Dermis microvascular lymphatic vessel endothelial cell (primary cell): ENCODE measurements around the gene SCAMP3. TPM values are rescaled to one million over a fixed set of nuclear protein-coding genes. Genes with fewer than 3 reads are reported as not detected.

Experiments
- DNase-seq, 2 donors: peaks; one replicate each; pipeline versions ENCODE4 v3.0.0 to v3.0.0-alpha.2; 2010; ENCODE audit warnings: low read depth in 2 of 2
- total RNA-seq: library from RNA; depleted of rRNA; stranded (reverse); fragments of >200 nt; gene quantifications from 2 replicates; pipeline ENCODE4 v1.2.1, GENCODE V29; 2014

Gene SCAMP3
- total RNA-seq, 1 donor from 2014 or later = 24.8 TPM

GRCh38 chr1:155285631-155286044, 23.5 kb upstream of the SCAMP3 start:
- DNase-seq = no peak

- no peak for DNase-seq
Observed at GRCh38 chr1:155285063-155285462, 22.9 kb upstream of the SCAMP3 start.

- DNase-seq = no peak
Observed at GRCh38 chr1:155284476-155284875, 22.3 kb upstream of the SCAMP3 start.

- no peak for DNase-seq
Observed at GRCh38 chr1:155282488-155283091, 20.4 kb upstream of the SCAMP3 start.

- no peak for DNase-seq
Observed at GRCh38 chr1:155279268-155279667, 17.1 kb upstream of the SCAMP3 start.

GRCh38 chr1:155278689-155279160, 16.6 kb upstream of the SCAMP3 start:
- no peak for DNase-seq

- peak in 1 of 2 donors; percentile 49 for DNase-seq
Observed at GRCh38 chr1:155277902-155278688, 15.9 kb upstream of the SCAMP3 start.

- peak; percentile 89 to 97 for DNase-seq
Observed at GRCh38 chr1:155277070-155277901, 15.1 kb upstream of the SCAMP3 start, which contains the start of gene HCN3. TSS of gene HCN3 (plus strand) at chr1:155277463. CDS start at chr1:155277591, 128 bp downstream.

- peak; percentile 78 to 96 for DNase-seq
Observed at GRCh38 chr1:155273343-155274245, 11.4 kb upstream of the SCAMP3 start, which contains the start of gene CLK2. TSS of gene CLK2 (minus strand) at chr1:155273504. CDS start at chr1:155270977, 2,527 bp downstream.

- DNase-seq = peak; percentile 16 to 51
Observed at GRCh38 chr1:155272466-155273342, 10.5 kb upstream of the SCAMP3 start.

- DNase-seq = no peak
Observed at GRCh38 chr1:155269381-155269780, 7.2 kb upstream of the SCAMP3 start.

- DNase-seq = no peak
Observed at GRCh38 chr1:155268630-155269029, 6.5 kb upstream of the SCAMP3 start.

GRCh38 chr1:155267373-155267772, 5.2 kb upstream of the SCAMP3 start:
- DNase-seq = no peak

- no peak for DNase-seq
Observed at GRCh38 chr1:155266553-155266952, 4.4 kb upstream of the SCAMP3 start.

- DNase-seq = no peak
Observed at GRCh38 chr1:155263067-155263466, 907 bp upstream of the SCAMP3 start.

- no peak for DNase-seq
Observed at GRCh38 chr1:155261493-155261851, 688 bp downstream of the SCAMP3 start.

- no peak for DNase-seq
Observed at GRCh38 chr1:155260276-155260675, 1.9 kb downstream of the SCAMP3 start.

GRCh38 chr1:155256058-155256852, 5.9 kb downstream of the SCAMP3 start:
- DNase-seq = no peak
